Neural cell (in vitro differentiated cells): Measurements from ENCODE around the gene SMPX.

ENCODE experiments used
- POLR2AphosphoS5 ChIP-seq: IDR thresholded peaks from 2 replicates; pipeline ENCODE4 v1.6.1; 2012
- RAD21 ChIP-seq: fragments of 450-650 bp; conservative IDR thresholded peaks from 2 replicates; pipeline ENCODE4 v1.6.1; 2014; ENCODE audit warnings: antibody characterized with exemption, mild to moderate bottlenecking, moderate library complexity
- TF ChIP-seq, protein P1 (sequence below): fragments of 450-650 bp; IDR thresholded peaks from 2 replicates; pipeline ENCODE4 v1.5.1; 2014; ENCODE audit warnings: antibody characterized with exemption, mild to moderate bottlenecking, moderate library complexity; ENCODE audit not compliant: poor library complexity, severe bottlenecking

DNA sequence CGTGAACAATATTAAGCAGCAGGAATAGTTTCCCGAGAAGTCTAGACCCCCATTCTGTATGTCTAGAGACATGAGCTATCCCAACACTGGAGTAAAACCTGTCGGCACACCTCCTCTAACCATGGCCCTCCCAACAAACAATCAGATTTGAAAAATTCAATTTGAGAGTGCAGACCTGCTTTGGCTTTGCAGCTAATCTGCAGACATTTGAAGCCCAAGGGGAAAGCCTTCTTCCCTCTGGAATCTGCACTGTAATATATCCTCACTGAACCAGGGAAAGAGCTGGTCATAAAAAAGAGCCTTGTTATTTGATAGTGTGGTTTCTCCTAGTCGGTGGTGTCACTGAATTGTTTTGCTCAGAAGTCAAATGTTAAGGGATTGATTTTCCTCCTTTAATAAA is 55.2 kb downstream of the SMPX start:
- TF ChIP-seq, protein P1, sequence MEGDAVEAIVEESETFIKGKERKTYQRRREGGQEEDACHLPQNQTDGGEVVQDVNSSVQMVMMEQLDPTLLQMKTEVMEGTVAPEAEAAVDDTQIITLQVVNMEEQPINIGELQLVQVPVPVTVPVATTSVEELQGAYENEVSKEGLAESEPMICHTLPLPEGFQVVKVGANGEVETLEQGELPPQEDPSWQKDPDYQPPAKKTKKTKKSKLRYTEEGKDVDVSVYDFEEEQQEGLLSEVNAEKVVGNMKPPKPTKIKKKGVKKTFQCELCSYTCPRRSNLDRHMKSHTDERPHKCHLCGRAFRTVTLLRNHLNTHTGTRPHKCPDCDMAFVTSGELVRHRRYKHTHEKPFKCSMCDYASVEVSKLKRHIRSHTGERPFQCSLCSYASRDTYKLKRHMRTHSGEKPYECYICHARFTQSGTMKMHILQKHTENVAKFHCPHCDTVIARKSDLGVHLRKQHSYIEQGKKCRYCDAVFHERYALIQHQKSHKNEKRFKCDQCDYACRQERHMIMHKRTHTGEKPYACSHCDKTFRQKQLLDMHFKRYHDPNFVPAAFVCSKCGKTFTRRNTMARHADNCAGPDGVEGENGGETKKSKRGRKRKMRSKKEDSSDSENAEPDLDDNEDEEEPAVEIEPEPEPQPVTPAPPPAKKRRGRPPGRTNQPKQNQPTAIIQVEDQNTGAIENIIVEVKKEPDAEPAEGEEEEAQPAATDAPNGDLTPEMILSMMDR, result no peak
- TF ChIP-seq RAD21 (no peak), POLR2AphosphoS5 (no peak)
